Ishikawa (cell line): Measurements from ENCODE around the gene UBE3B.

Experiments used
- CEBPB ChIP-seq: IDR thresholded peaks from 2 replicates; pipeline ENCODE4 v1.6.1; 2012
- CREB1 ChIP-seq: IDR thresholded peaks from 2 replicates; pipeline ENCODE4 v1.6.1; 2012; ENCODE audit warnings: low read depth
- EGR1 ChIP-seq: IDR thresholded peaks from 2 replicates; pipeline ENCODE4 v1.6.1; 2012
- EP300 ChIP-seq: IDR thresholded peaks from 2 replicates; pipeline ENCODE4 v1.6.1; 2012; ENCODE audit warnings: borderline replicate concordance
- FOXM1 ChIP-seq: IDR thresholded peaks from 2 replicates; pipeline ENCODE4 v1.6.1; 2012; ENCODE audit warnings: low read depth, borderline replicate concordance
- NFIC ChIP-seq: IDR thresholded peaks from 2 replicates; pipeline ENCODE4 v1.6.1; 2012
- RAD21 ChIP-seq: IDR thresholded peaks from 2 replicates; pipeline ENCODE4 v1.6.1; 2012; ENCODE audit warnings: low read depth
- TAF1 ChIP-seq: IDR thresholded peaks from 2 replicates; pipeline ENCODE4 v1.6.1; 2012; ENCODE audit warnings: low read depth, mild to moderate bottlenecking
- TCF12 ChIP-seq: IDR thresholded peaks from 2 replicates; pipeline ENCODE4 v1.6.1; 2012; ENCODE audit warnings: low read depth
- TEAD4 ChIP-seq: IDR thresholded peaks from 2 replicates; pipeline ENCODE4 v1.6.1; 2012
- YY1 ChIP-seq: IDR thresholded peaks from 2 replicates; pipeline ENCODE4 v1.6.1; 2012; ENCODE audit warnings: low read depth
- ZBTB7A ChIP-seq: IDR thresholded peaks from 2 replicates; pipeline ENCODE4 v1.6.1; 2012; ENCODE audit warnings: low read depth
- TF ChIP-seq, protein P1 (sequence below): IDR thresholded peaks from 2 replicates; pipeline ENCODE4 v1.6.1; 2012; ENCODE audit warnings: low read depth, mild to moderate bottlenecking
- TF ChIP-seq, protein P2 (sequence below): IDR thresholded peaks from 2 replicates; pipeline ENCODE4 v1.6.1; 2012
- TF ChIP-seq, protein P3 (sequence below): IDR thresholded peaks from 2 replicates; pipeline ENCODE4 v1.6.1; 2012

The UBE3B gene

DNA sequence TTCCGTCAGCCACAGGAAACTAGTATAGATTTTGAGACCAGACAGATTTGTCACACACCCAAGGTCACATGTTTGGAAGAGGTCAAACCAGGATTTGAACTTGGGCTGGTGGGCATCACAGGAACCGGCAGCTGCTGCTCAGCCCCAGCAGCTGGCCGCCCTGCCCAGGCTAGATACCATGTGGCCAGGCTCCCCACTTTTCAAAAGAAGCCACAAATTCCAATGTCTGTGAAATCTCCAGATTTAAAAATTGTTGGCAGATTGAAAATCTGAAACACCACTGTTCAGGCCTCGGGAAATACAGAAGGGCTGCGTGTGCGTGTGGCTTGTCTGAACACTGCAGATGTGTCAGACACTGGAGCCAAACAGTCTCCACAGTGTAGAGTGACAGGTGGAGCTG is 65.4 kb downstream of the UBE3B start:
- TF ChIP-seq, protein P1, sequence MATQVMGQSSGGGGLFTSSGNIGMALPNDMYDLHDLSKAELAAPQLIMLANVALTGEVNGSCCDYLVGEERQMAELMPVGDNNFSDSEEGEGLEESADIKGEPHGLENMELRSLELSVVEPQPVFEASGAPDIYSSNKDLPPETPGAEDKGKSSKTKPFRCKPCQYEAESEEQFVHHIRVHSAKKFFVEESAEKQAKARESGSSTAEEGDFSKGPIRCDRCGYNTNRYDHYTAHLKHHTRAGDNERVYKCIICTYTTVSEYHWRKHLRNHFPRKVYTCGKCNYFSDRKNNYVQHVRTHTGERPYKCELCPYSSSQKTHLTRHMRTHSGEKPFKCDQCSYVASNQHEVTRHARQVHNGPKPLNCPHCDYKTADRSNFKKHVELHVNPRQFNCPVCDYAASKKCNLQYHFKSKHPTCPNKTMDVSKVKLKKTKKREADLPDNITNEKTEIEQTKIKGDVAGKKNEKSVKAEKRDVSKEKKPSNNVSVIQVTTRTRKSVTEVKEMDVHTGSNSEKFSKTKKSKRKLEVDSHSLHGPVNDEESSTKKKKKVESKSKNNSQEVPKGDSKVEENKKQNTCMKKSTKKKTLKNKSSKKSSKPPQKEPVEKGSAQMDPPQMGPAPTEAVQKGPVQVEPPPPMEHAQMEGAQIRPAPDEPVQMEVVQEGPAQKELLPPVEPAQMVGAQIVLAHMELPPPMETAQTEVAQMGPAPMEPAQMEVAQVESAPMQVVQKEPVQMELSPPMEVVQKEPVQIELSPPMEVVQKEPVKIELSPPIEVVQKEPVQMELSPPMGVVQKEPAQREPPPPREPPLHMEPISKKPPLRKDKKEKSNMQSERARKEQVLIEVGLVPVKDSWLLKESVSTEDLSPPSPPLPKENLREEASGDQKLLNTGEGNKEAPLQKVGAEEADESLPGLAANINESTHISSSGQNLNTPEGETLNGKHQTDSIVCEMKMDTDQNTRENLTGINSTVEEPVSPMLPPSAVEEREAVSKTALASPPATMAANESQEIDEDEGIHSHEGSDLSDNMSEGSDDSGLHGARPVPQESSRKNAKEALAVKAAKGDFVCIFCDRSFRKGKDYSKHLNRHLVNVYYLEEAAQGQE, result no peak
- TF ChIP-seq FOXM1, result no peak
- TF ChIP-seq YY1, result no peak
- no peak for TF ChIP-seq CEBPB
- TF ChIP-seq, protein P2, sequence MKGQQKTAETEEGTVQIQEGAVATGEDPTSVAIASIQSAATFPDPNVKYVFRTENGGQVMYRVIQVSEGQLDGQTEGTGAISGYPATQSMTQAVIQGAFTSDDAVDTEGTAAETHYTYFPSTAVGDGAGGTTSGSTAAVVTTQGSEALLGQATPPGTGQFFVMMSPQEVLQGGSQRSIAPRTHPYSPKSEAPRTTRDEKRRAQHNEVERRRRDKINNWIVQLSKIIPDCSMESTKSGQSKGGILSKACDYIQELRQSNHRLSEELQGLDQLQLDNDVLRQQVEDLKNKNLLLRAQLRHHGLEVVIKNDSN, result no peak
- no peak for TF ChIP-seq CREB1
- no peak for TF ChIP-seq TCF12
- TF ChIP-seq, protein P3, sequence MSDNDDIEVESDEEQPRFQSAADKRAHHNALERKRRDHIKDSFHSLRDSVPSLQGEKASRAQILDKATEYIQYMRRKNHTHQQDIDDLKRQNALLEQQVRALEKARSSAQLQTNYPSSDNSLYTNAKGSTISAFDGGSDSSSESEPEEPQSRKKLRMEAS, result no peak
- no peak for TF ChIP-seq TAF1

GRCh38 chr12:109544955-109545531 is 67.6 kb downstream of the UBE3B start:
- no peak for TF ChIP-seq CEBPB
- no peak for TF ChIP-seq TAF1
- no peak for TF ChIP-seq YY1
- no peak for TF ChIP-seq TEAD4
- TF ChIP-seq FOXM1, result no peak
- no peak for TF ChIP-seq EGR1
- no peak for TF ChIP-seq EP300
- no peak for TF ChIP-seq ZBTB7A
- TF ChIP-seq, protein P3, result no peak
- TF ChIP-seq, protein P2, result no peak
- no peak for TF ChIP-seq NFIC

DNA sequence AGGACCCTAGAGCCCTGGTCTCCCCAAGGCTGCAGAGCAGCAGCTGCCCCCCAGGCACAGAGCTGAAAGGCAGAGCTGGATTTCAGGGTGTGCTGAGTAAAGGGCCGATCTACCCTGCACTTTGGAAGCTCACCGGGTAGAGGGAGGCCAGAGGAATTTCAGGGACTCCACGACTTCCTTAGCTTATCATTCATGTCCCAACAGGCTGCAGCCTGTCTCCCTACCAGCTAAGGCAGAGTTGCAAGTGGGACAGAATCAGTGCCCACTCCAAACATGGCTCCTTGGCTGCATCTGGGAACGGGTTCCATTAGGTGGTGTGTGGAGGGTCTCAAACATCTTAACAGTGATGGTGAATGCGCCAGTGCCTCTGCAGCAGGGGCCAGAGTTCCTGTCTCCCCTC is 68.4 kb downstream of the UBE3B start:
- TF ChIP-seq ZBTB7A (no peak), TCF12 (no peak), TAF1 (no peak), TEAD4 (no peak), CREB1 (no peak), NFIC (no peak), FOXM1 (no peak), YY1 (no peak), EP300 (no peak), EGR1 (no peak), CEBPB (no peak), RAD21 (no peak)
- TF ChIP-seq, protein P2, result no peak
- TF ChIP-seq, protein P1, result no peak
- TF ChIP-seq, protein P3, result no peak

GRCh38 chr12:109547286-109547685 is 69.9 kb downstream of the UBE3B start:
- TF ChIP-seq EP300, result no peak

DNA sequence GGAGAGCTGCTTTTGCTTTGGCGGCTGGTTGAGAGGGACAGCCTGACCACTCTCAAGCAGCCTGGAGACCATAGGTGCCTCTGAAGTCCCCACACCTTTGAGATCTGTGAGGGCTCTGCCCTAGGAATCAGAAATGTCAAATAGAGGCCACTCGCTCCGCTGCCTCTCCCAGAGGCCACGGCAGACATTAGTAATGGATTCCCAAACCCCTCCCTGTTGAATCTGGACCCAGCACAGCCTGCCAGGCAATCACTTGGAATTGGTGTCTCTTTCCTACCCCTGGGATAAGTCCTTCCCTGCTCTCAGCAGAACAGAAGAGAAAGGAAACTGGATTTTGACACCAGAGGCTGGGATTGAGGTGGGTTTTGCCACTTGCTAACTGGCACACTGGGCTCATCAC is 70.8 kb downstream of the UBE3B start:
- TF ChIP-seq FOXM1, result no peak
- TF ChIP-seq NFIC, result no peak
- TF ChIP-seq EP300, result no peak
- TF ChIP-seq YY1, result no peak
- TF ChIP-seq CREB1, result no peak
- TF ChIP-seq TEAD4, result no peak
- no peak for TF ChIP-seq CEBPB
- TF ChIP-seq TCF12, result no peak
- TF ChIP-seq ZBTB7A, result no peak
- TF ChIP-seq, protein P1, result no peak
- TF ChIP-seq EGR1, result no peak
- TF ChIP-seq, protein P2, result no peak
- TF ChIP-seq, protein P3, result no peak
- no peak for TF ChIP-seq TAF1
- TF ChIP-seq RAD21, result no peak
